Measurements from ENCODE around the gene ENTPD8.

DNA sequence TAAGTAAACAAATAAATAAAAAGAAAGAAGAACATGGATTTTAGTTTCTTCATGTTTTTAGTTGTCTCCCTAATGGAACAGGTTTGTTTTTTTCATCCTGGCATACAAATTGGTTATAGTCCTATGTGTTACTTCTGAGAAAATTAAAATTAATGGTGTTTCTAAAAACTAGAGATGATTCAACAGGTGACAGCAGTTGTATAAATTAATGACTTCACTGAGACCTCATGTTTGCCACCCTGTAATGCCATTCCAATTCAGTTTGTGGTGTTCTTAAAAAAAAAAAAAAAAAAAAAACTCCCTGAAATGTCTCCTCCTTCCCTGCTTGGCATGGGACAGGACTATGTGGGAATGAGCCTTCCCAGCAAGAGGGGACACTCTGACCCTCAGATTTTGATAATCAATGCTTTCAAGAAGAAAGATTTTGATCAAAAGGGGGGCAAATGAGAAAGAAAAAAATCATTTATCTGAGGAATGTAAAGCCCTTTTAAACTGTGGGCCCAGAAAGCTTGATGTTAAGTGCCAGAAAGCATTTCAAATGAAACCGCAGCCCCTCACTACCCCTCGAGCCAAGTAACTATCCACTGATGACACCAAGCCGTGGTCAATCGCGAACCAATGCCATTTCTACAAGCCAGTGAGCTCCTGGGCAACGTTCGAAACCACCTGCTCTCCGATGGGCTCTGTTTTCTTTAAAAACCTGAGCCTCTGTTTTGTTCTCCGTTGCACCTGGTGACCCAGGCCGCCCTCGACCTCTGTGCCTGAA is 19.1 kb downstream of the ENTPD8 start:
- TF ChIP-seq POLR2AphosphoS5 (IDR thresholded peaks at IDR 0.05; ENCODE audit: insufficient read depth, low read depth, low read length) (no peak), EZH2 (IDR thresholded peaks at IDR 0.05; ENCODE audit: borderline replicate concordance, low read depth, low read length, severe bottlenecking) (no peak)
- TF ChIP-seq, protein P1, sequence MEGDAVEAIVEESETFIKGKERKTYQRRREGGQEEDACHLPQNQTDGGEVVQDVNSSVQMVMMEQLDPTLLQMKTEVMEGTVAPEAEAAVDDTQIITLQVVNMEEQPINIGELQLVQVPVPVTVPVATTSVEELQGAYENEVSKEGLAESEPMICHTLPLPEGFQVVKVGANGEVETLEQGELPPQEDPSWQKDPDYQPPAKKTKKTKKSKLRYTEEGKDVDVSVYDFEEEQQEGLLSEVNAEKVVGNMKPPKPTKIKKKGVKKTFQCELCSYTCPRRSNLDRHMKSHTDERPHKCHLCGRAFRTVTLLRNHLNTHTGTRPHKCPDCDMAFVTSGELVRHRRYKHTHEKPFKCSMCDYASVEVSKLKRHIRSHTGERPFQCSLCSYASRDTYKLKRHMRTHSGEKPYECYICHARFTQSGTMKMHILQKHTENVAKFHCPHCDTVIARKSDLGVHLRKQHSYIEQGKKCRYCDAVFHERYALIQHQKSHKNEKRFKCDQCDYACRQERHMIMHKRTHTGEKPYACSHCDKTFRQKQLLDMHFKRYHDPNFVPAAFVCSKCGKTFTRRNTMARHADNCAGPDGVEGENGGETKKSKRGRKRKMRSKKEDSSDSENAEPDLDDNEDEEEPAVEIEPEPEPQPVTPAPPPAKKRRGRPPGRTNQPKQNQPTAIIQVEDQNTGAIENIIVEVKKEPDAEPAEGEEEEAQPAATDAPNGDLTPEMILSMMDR (IDR thresholded peaks at IDR 0.05; ENCODE audit: extremely low read depth in 1 of 2, insufficient read depth in 1 of 2, low read depth in 1 of 2, low read length in 2 of 2): no peak

Data from endothelial cell of umbilical vein (primary cell).